Keratinocyte (primary cell): ENCODE measurements around the gene TOR1B. TPM values are rescaled to one million over a fixed set of nuclear protein-coding genes. Genes with fewer than 3 reads are reported as not detected.

Experiments
- DNase-seq: peaks from one replicate; pipeline ENCODE4 v3.0.0-alpha.2; 2011; ENCODE audit warnings: low read depth, missing footprints, low spot score
- FAIRE-seq: peaks from 2 replicates; lab custom pipeline; 2011; peaks lifted over from hg19 to GRCh38; lab: Jason Lieb, UNC
- H2AFZ ChIP-seq: 2 replicates; pipeline ENCODE4 v1.6.0; 2012; ENCODE audit warnings: low read length, control low read depth, inconsistent platforms; ENCODE audit not compliant: control insufficient read depth
- H3K27ac ChIP-seq: 2 replicates; pipeline ENCODE4 v1.5.1; 2011; ENCODE audit warnings: low read length; ENCODE audit not compliant: control insufficient read depth, insufficient read depth
- H3K27me3 ChIP-seq: 3 replicates; pipeline ENCODE4 v1.6.0; 2011; ENCODE audit warnings: low read length; ENCODE audit not compliant: control insufficient read depth, insufficient read depth; ENCODE audit errors: extremely low read depth
- H3K36me3 ChIP-seq, 2 experiments: 2 replicates in 1 of 2; 3 replicates in 1 of 2; pipeline ENCODE4 v1.5.1; 2011; ENCODE audit warnings: low read length in 2 of 2, mild to moderate bottlenecking in 1 of 2; ENCODE audit not compliant: control insufficient read depth in 2 of 2, insufficient read depth in 2 of 2; ENCODE audit errors: extremely low read depth in 1 of 2
- H3K4me1 ChIP-seq: 3 replicates; pipeline ENCODE4 v1.5.1; 2011; ENCODE audit warnings: low read length; ENCODE audit not compliant: control insufficient read depth, insufficient read depth; ENCODE audit errors: extremely low read depth
- H3K4me2 ChIP-seq: 3 replicates; pipeline ENCODE4 v1.6.0; 2011; ENCODE audit warnings: low read depth, low read length; ENCODE audit not compliant: control insufficient read depth, insufficient read depth; ENCODE audit errors: extremely low read depth
- H3K4me3 ChIP-seq, 3 experiments: fragments of 200-600 bp in 1 of 3; sonication (generic) in 1 of 3; 2 replicates in 2 of 3; 3 replicates in 1 of 3; pipeline ENCODE4 v1.5.1; 2011 to 2016; ENCODE audit warnings: low read length in 3 of 3, mild to moderate bottlenecking in 3 of 3, control low read depth in 2 of 3, inconsistent platforms in 1 of 3, low read depth in 1 of 3, mixed read lengths in 1 of 3, mixed run types in 1 of 3, moderate library complexity in 1 of 3; ENCODE audit not compliant: control insufficient read depth in 2 of 3, insufficient read depth in 2 of 3; ENCODE audit errors: extremely low read depth in 1 of 3
- H3K79me2 ChIP-seq: 2 replicates; pipeline ENCODE4 v1.6.0; 2012; ENCODE audit warnings: low read length; ENCODE audit not compliant: control insufficient read depth, insufficient read depth
- H3K9ac ChIP-seq: 3 replicates; pipeline ENCODE4 v1.6.0; 2011; ENCODE audit warnings: low read length; ENCODE audit not compliant: control insufficient read depth, insufficient read depth; ENCODE audit errors: extremely low read depth
- H3K9me1 ChIP-seq: 3 replicates; pipeline ENCODE4 v1.6.0; 2011; ENCODE audit warnings: low read length; ENCODE audit not compliant: control insufficient read depth, insufficient read depth; ENCODE audit errors: extremely low read depth
- H3K9me3 ChIP-seq: 2 replicates; pipeline ENCODE4 v1.5.1; 2012; ENCODE audit warnings: low read depth, low read length; ENCODE audit not compliant: control insufficient read depth
- H4K20me1 ChIP-seq: 3 replicates; pipeline ENCODE4 v1.6.0; 2011; ENCODE audit warnings: low read length; ENCODE audit not compliant: control insufficient read depth, insufficient read depth; ENCODE audit errors: extremely low read depth
- CTCF ChIP-seq, 3 experiments: IDR thresholded peaks in 1 of 3; conservative IDR thresholded peaks in 1 of 3; optimal IDR thresholded peaks in 1 of 3; 2 replicates in 2 of 3; 3 replicates in 1 of 3; pipeline versions ENCODE3 to v1.5.1; 2011; ENCODE audit warnings: low read length in 3 of 3, mild to moderate bottlenecking in 3 of 3, moderate library complexity in 2 of 3, control low read depth in 1 of 3, inconsistent platforms in 1 of 3; ENCODE audit not compliant: insufficient read depth in 2 of 3; ENCODE audit errors: extremely low read depth in 1 of 3
- EZH2 ChIP-seq: IDR thresholded peaks from one replicate; pipeline ENCODE4 v1.6.1; 2012; ENCODE audit warnings: inconsistent platforms, mild to moderate bottlenecking, low read length, moderate library complexity
- dilution Hi-C: fragments of 300-500 bp; cut with MboI; formaldehyde crosslinking; loops from one replicate; pipeline ENCODE4 v1.7.0; 2020; ENCODE audit warnings: low sequenced_read_pairs; ENCODE audit not compliant: extremely low pct_ligation_motif_present
- polyA plus RNA-seq, 5 experiments: library from polyadenylated mRNA; depleted of rRNA in 3 of 5; stranded (reverse) in 3 of 5; stranded (forward) in 1 of 5; unstranded in 1 of 5; fragments of >200 nt; gene quantifications; 1 replicate in 1 of 5; 2 replicates in 3 of 5; 3 replicates in 1 of 5; pipeline versions ENCODE4 v1.2.1 to v1.2.3, GENCODE V29; 2011 to 2012; ENCODE audit warnings: missing spikeins in 2 of 5, low read depth in 1 of 5, low replicate concordance in 1 of 5

TOR1B gene
- polyA plus RNA-seq, 1 donor (not counting 4 experiments of a cell fraction or from before 2014, with no cell fraction given) = 24.2 TPM

GRCh38 chr9:129838707-129839259 is 35.8 kb downstream of the TOR1B start:
- H3K9ac ChIP-seq = no peak overlapping the region
- H3K9me3 ChIP-seq = no peaks in the 10 kb centered on the region
- no peaks in the 10 kb centered on the region for H3K27me3 ChIP-seq
- no peak overlapping the region for H3K4me2 ChIP-seq
- H3K79me2 ChIP-seq = peaks cover 12% of the 10 kb centered on the region
- H4K20me1 ChIP-seq = no peaks in the 10 kb centered on the region
- H2AFZ ChIP-seq = no peak overlapping the region
- no peak overlapping the region for H3K27ac ChIP-seq
- dilution Hi-C loops = no loop called here
- no peaks in the 10 kb centered on the region for H3K36me3 ChIP-seq
- TF ChIP-seq EZH2 (no peak), CTCF (optimal IDR thresholded peaks at IDR 0.05 in 1 of 3, IDR thresholded peaks at IDR 0.05 in 1 of 3, conservative IDR thresholded peaks at IDR 0.05 in 1 of 3; ENCODE audit: extremely low read depth in 1 of 3, insufficient read depth in 2 of 3, low read length in 3 of 3) (no peak)
- DNase-seq (no peak), FAIRE-seq (no peak)
- H3K4me3 ChIP-seq = no peak overlapping the region
- H3K4me1 ChIP-seq = peaks cover 13% of the 10 kb centered on the region
- H3K9me1 ChIP-seq = no peaks in the 10 kb centered on the region

DNA sequence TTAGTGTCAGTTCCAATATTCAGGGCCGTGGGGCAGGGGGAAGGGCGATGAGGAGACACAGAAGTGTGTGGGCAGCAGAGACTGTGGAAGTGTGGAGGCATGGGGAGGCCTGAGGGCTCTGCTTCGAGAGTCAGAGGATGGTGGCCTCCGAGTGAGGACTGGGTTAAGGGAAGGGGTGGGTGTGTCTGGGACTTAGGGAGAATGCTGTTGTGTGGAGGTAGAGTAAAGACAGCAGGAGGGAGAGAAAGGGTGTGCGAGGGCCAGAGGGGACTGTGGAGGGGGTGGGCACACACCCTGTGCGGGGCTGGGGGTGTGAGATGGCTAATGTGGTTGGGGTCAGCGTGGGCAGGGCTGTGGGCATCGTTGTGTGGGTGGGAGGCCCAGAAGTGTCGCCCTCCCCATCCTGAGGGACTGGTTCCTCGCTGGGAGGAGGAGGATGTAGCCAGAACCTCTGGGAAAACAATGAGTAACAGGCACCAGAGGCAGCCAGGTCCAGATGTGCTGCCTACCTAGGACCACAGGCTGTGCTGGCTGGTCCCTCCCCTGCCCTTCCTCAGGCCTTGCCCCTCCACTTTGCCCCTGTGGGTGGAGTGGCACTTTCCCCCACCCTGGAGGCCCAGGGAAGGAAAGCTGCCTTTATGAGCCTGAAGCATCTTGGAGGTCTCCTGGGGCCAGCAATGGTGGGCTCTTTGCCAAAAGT is 36.5 kb downstream of the TOR1B start:
- no peak for DNase-seq
- Histone ChIP-seq H3K4me3 (no peak overlapping the region), H2AFZ (no peak overlapping the region), H3K9ac (no peak overlapping the region), H3K27ac (no peak overlapping the region), H4K20me1 (no peaks in the 10 kb centered on the region), H3K36me3 (no peaks in the 10 kb centered on the region), H3K9me3 (no peaks in the 10 kb centered on the region), H3K79me2 (peaks cover 5% of the 10 kb centered on the region), H3K9me1 (no peaks in the 10 kb centered on the region), H3K27me3 (no peaks in the 10 kb centered on the region), H3K4me2 (no peak overlapping the region), H3K4me1 (peaks cover 7% of the 10 kb centered on the region)
- dilution Hi-C loops = no loop called here
- TF ChIP-seq EZH2 = no peak
- TF ChIP-seq CTCF (optimal IDR thresholded peaks at IDR 0.05 in 1 of 3, IDR thresholded peaks at IDR 0.05 in 1 of 3, conservative IDR thresholded peaks at IDR 0.05 in 1 of 3; ENCODE audit: extremely low read depth in 1 of 3, insufficient read depth in 2 of 3, low read length in 3 of 3) = no peak
- FAIRE-seq = no peak
